Myocyte (in vitro differentiated cells): ENCODE data around the gene NMRAL1. TPM values are rescaled to one million over a fixed set of nuclear protein-coding genes. Genes with fewer than 3 reads are reported as not detected.

Experiments
- DNase-seq: peaks from one replicate; pipeline ENCODE4 v3.0.0-alpha.2; 2012; ENCODE audit warnings: low read depth
- polyA plus RNA-seq: library from polyadenylated mRNA; unstranded; fragments of >200 nt; gene quantifications from one replicate; pipeline ENCODE4 v1.2.1, GENCODE V29; 2012; ENCODE audit warnings: missing spikeins
- total RNA-seq: library from RNA; depleted of rRNA; stranded (reverse); fragments of >200 nt; gene quantifications from 2 replicates; pipeline ENCODE4 v1.2.3, GENCODE V29; 2014

NMRAL1 gene
- 22.6 and 35.8 TPM in 2 replicates for total RNA-seq
- 17.6 TPM for polyA plus RNA-seq

DNA sequence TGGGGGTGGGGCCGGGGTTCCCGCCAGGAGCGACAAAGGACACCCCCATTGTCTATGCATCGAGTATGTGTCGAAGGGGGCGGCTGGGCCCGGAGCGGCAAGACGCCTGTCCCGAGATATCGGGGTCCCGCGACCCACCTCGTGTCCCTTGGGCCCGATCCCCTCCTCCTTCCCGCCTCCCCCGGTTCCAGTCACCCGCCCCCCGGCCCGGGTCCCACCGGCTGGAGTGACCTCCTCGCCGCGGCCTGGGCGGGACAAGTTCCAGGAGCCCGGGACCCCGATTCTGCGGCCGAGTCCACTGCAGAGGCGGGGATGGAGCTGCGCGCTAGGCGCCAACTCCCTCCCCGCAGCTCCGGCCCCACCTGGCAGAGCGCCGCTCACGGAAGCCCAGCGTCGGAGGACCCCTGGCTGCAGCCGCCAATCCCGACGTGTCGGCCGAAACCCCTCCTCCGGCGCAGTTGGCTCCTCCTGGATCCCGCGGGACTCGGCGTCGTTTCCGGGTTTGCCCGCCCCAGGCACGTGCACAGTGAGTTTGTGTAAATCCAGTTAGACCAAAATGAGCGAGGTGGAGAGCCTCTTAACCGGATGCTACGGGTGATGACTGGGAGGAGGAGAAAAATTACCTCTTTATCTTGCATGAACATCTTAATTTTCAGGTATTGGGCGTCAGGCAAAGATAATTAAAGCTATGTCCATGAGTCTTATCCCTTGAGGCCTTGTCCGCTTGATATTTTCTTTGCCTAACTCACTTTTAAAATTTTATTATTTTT is at the start of gene NMRAL1:
NMRAL1 (minus strand) TSS at position 434 of the 770 bp plus-strand sequence. CDS start 493 bp downstream, outside the sequence.
- DNase-seq, result peak; percentile 77

DNA sequence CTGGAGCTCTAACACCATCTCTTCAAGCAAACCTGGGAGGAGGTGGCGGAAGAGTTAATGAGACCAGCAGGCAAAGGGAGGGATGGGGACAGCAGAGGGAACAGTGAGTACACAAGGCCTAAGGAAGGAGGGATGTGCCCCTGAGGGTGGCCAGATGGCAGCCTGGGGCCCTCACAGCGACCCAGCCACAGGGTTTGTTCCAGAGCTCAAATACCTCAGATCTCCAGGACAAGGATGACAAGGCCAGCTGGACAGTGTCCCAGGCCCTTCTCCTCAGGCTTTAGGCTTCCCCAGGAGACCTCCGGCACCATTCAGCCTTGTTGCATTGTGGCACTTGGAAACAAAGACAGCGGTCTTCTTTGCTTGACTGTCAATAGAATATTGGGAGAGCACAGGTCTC is 49.3 kb upstream of the NMRAL1 start:
- DNase-seq, result peak; percentile 17

DNA sequence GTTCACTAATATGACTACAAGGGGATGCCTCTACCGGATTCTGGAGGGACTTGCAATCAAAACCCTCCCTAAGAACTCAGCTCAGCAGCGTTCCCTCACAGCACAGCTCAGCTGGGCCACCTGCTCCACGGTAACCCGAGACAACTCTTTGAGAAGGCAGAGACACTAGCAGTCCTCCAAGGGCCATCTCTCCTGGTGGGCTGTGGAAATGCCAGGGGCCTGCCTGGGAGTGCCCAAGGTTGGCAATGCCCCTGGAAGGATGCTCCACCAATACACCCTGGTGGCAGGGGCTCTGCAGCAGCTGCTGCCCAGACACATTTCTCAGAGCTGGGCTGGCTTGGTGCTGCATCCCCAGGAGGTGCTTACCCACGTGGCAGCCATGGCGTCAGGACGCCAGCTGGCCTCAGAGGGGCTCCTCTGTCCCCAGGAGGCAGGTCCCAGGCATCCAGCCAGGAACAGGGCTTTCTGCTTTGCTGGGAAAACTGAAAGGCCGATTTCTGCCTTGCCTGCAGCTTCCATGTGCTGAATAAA is 47.7 kb upstream of the NMRAL1 start:
- peak; percentile 74 for DNase-seq

DNA sequence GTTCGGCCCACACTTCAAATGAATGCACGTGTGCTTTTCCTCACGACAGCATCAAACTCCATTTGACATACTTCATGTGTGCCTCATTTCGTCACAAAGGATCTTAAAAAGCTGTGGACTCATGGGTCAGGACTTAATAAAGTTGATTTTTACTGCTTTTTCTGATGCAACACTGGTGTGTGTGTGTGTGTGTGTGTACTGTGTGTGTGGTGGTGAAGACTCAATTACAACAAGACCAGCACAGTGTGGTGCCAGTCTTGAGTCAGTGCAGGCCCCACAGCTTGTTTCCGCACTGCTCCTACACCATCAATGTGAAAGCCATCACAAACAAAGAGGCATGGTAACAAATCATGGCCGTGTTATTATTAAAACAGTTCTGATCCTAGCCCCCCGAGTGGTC is 46.5 kb upstream of the NMRAL1 start:
- no peak for DNase-seq

DNA sequence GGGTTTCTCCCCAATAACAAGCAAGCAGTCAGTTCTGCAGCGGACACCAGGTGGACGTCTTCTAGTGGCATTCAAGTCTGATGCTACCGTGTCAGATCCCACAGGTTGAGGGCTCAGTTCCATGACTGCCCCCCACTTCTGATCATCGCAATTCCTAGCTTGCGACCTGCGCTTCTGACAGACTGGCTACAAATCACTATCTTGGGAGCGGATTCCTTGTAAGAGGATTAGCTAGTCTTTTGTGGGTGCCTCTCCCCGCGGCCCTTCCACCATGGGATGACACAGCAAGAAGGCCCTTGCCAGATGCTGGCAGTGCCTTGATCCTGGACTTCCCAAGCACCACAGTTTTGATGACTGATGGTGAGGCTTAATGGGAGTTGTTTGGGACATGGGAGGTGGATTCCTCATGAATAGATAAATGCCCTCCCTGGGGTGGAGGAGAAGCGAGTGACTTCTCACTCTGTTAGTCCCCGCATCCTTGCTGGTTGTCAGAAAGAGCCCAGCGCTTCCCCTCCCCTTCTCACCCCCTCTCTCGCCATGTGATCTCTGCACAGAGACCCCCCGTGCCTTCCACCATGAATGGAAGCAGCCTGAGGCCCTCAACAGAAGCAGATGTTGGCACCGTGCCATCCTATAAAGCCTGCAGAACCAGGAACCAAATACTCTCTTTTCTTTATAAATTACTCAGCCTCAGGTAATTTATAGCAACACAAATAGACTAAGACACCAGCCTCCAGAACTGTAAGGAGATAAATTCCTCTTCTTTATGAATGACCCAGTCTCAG is 45.0 kb upstream of the NMRAL1 start:
- no peak for DNase-seq

DNA sequence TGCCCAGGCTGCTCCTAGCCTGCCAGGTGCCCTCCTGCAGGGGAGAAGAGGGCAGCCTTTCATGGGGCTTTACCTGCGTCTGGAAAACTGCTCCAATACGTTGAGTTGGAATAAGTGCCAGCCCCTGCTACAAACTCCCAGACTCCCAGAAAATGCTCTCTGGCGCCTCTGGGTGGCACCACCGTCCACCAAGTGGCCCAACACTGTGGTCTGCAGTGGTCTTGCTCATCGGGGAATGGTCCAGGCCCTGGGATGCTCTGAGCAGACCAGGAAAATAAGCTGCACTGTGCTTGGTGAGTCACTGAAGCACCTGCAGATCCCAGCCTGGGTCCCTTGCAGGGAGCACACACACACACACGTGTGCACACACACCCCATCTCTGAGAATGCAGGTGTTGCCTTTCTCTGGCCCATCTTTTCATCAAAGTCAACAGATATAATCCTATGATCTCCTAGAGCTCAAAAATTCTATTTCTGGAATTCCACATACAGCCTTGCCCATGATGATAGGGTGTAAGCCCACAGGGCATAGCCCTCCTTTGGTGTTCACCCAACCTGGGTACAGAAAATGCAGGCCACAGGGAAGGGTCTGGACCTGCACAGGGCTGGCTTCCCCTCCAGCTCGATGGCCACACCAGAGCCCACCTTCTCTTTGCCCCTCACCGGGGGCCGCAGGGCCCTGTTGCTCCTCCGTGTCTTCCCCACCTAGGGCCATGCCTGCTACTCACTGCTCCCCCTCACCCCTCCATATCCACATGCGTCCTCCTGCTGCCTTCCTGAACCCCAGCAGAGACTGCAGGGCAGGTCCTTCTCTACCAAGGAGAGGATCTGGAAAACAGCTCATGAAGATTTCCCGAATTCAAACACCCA is 43.6 kb upstream of the NMRAL1 start:
- peak; percentile 33 for DNase-seq

DNA sequence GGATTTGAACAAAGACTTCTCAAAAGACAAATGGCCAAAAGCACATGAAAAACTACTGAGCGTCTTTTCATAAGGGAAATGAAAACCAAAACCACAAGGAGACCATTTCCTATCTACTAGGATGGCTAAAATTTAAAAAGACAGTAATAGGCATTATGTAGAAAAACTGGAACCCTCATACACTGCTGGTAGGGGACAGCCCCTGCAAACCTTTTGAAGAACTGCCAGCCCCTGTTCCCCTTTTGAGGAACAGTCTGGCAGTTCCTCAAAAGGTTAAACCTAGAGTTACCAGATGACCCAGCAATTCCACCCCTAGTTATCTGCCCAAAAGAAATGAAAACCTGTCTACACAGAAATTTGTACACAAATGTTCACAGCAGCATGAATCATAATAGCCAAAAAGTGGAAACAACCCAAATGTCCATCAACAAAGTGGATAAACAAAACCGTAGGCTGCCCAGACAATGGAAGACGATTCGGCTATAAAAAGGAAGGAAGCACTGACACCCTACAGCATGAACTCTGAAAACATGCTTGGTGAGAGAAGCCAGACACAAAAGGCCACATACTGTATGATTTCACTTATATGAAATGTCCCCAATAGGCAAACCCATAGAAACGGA is 41.3 kb upstream of the NMRAL1 start:
- DNase-seq, result no peak

DNA sequence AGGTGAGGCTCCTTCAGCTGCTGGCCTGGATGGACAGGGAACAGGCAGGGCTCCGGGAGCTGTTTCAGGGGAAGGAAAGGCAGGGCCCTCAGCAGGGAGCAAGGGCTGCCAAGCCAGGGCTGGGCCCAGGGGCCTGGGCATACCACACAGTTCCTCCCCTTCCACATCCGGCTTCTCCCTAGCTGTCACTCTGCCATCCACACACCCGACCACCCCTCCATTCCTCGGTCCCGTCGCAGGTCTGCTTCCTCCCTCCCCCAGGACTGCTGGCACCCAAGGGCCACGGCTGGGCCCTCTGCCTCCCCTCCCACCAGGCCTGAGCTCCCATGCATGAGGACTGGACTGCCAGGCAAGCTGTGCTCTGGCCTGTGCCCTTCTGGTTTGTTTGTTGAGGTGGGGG is 40.2 kb upstream of the NMRAL1 start:
- no peak for DNase-seq

DNA sequence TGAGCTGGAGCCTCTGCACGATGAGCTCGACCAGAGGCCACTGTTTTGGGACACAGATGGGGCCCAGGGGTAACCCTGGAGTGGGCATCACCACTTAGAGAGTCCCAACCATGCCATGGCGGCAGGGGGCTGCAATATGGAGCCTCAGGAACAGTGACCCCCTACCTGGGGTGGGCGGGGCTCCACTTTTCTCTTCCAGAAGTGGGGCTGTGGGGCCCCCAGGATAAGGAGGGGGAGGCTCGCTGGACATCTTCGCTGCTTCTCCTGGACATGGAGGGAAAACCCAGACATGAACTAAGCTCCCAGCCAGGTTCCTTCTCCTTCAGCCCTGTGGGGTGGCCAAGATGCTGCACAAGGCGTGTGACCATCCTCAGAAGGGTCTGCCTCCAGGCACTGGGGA is 39.5 kb upstream of the NMRAL1 start:
- DNase-seq, result no peak

DNA sequence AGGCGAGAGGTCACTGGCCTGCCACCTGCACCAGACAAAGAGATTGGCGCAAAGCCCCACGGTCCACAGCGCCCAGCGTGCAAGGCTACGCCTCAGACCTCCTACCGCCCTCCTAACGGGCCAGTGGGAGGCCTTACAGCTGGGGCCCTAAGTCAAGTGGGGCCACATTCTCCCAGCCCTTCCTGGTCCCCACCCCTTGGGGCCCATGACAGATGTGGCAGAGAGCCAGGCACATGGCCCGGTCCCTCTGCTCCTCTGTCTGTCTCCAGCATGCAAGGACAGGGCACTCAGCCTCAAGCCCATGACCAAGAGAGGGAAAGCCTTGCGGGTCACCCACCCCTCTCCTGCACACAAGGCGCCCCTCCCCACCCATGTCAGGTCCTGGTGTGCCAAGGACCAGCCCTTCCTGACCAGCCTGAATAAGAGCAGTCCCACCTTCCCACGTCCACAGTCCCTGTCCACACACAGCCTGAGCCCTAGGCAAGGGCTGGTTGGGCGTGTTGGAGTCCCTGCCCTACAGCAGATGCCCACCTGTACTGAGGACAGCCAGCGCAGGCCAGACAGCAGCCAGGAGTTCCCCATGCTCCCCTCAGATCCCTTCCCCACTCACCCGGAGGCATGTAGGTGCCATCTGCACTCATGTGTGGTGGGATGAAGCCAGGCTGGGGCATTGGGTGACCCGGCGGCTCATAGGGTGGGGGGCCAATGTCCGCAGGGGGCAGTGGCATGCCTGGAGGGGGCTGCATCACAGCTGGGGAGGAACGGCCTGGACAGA is 38.8 kb upstream of the NMRAL1 start:
- DNase-seq, result no peak

DNA sequence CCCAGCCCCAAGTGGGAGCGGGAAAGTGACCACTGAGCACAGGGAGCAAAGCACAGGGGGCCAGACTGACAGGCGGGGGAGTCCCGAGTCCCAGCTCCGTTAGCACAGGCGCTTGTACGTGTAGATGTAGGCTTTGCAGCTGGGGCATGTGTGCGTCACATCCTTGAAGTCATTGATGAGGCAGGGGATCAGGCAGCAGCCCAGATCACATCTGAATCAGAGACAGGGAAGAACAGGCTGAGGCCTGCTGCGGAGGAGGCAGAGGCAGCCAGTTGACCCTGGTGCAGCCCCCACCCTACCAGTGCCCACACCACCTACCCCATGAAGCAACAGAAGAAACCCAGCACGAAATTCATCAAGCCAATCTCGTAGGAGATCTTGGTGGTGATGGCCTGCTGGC is 38.0 kb upstream of the NMRAL1 start:
- DNase-seq, result no peak

DNA sequence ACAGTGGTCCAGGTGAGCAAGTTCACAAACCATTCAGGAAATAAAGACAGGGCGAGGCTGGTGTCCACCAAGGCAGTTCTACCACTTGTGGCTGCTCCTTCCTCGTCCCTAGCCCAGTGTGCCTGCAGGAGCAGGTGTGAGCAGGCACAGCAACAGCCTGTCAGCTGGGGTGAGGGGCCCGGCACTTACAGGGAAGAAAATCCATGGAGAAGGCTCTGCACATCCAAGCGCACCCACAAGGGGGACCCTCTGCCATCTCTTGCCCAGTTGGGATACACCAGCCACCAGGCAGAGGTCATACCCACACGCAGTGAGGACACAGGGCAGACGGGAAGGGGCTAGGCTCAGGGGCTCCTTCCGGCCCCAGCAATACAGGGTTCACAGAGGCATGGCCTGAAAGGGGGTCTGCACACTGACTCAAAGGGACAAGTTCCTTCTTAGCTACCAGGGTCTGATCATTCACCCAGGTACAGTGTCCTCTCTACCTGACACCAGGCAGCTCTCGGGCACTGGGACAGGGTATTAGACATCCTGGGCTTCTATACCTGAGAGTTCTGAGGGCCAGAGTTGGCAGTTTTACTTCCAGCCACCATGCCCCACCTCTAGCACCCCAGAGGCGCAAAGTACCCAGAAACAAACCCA is 37.1 kb upstream of the NMRAL1 start:
- peak; percentile 76 for DNase-seq

DNA sequence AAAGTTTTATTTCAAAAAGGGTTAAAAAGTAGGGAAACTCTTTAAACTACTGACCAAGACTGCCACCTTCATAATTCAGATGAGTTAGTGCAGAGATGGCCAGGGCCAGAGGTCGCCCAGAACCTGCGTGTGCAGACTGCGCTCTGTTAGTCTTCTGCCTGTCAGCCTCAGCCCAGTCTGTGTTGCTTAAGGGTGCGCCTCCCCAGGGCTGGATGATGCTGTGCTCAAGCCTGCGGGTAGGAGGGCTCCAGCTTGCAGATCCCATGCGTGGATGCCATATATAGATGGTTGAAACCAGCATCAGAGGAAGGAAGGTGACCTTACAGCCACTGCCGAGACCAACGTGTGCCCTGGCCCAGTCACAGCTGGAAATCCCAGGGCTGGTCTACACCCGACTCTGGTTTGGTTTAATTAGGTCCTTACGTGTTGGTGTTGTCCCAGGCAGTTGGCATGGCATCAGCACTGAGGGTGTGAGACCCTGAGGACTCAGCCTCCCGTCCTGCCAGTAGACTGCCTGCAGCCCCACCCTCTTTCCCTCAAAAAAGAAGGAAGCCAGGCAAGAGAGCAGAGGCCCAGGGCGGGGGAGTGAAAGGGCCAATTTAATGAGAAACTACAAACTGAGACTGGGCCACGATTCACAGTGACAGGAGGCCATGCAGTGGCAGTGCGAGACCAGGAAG is 36.5 kb upstream of the NMRAL1 start:
- DNase-seq, result no peak

DNA sequence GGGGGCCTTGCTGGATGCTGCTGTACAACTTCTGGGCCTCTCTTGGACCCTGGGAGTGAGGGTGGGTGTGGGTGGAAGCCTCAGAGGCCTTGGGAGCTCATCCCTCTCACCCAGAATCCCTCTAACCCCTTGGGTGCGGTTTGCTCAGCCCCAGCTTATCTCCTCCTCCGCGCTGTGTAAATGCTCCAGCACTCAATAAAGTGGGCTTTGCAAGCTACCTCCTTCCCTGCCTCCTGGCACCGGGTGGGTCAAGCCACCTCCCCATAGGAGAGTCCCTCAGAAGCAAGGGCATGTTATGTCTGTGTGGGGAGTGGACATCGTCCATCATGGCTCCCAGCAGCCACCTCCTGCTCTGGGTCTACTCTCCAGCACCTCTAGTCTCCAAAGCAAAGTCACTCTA is 35.7 kb upstream of the NMRAL1 start:
- no peak for DNase-seq

DNA sequence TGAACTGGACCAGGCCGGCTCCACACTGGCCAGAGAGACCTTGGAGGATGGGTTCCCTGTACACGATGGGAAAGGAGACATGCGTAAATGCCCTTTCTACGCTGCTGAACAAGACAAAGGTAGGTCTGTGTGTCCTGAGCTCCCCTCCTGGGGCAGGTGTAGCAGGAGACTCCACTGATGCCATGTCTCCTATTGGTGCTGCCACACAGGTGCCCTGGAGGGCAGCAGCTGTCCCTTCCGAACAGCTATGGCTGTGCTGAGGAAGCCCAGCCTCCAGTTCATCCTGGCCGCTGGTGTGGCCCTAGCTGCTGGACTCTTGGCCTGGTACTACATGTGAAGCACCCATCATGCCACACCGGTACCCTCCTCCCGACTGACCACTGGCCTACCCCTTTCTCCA is 35.0 kb upstream of the NMRAL1 start:
- no peak for DNase-seq

DNA sequence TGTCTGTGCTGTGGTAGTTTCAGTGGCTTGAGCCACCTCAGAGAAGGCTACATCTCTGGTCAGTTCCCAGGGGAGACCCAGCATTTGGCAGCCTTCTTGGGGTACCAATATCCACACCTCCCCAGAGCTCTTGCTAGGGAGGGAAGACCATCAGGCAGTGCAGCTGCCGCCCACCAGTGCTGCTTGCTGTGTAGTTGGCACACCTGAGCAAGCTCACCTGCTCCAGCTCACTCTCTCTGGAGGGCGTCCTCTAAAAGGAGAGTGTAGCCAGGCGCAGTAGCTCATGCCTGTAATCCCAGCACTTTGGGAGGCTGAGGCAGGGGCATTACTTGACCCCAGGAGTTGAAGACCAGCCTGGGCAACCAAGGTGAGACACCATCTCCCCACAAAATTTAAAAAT is 34.4 kb upstream of the NMRAL1 start:
- DNase-seq, result no peak

DNA sequence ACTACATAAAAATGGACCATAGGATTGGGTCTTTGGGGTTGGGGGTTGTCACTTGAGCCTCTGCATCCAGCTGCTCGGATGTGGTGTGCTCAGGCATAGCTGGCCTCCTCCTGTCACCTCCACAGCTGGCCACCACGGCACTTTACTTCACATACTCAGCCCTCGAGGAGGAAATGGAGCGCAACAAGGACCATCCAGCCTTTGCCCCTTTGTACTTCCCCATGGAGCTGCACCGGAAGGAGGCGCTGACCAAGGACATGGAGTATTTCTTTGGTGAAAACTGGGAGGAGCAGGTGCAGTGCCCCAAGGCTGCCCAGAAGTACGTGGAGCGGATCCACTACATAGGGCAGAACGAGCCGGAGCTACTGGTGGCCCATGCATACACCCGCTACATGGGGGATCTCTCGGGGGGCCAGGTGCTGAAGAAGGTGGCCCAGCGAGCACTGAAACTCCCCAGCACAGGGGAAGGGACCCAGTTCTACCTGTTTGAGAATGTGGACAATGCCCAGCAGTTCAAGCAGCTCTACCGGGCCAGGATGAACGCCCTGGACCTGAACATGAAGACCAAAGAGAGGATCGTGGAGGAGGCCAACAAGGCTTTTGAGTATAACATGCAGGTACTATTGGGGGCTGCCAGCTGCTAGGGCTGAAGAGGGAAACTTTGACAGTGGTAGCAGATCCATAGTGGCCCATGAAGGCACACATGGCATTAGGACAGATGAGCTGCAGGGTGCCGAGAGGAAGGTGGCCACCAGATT is 33.3 kb upstream of the NMRAL1 start:
- DNase-seq, result no peak

DNA sequence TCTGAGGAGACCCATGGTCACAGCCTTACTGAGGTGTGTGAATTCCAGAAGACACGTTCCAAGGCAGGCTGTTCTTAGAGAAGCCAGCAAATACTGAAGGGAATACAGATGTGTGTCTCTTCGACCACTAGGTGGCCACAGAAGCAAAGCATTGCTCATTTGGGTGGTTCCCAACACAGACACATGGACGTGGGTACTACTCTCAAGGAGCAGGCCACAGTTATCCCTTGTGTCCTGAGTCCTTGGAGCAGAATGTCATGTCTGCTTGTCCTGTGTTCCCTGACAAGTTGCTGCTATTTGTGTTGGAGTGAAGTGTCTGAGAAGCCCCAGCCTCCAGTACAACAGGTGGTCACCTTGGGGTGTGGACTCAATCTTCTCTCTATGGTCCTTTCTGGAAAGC is 32.0 kb upstream of the NMRAL1 start:
- peak; percentile 88 for DNase-seq
